RWPE1 (cell line): Measurements from ENCODE around the gene SYT4.
"Not testable (repeated sequence)": the region's sequence is repeated elsewhere in the genome, so short reads cannot be mapped to it uniquely, and the experiment has no call there.

ENCODE experiments used
- CTCF ChIA-PET: fragments of 350-600 bp; sonication (Branson Sonifier 250); formaldehyde crosslinking; extraction: SDS; loops from one replicate; lab custom pipeline; 2021; lab: Yijun Ruan, JAX
- POLR2A ChIA-PET: fragments of 400-600 bp; formaldehyde crosslinking; extraction: SDS; loops from one replicate; lab custom pipeline; 2020; ENCODE audit warnings: antibody characterized with exemption; ENCODE audit not compliant: low non-redundant PET; lab: Yijun Ruan, JAX
- DNase-seq: peaks from one replicate; pipeline ENCODE4 v3.0.0; 2012; ENCODE audit warnings: low spot score
- H3K27ac ChIP-seq: fragments of 450-650 bp; 2 replicates; pipeline ENCODE4 v1.5.1; 2017
- TF ChIP-seq, protein P1 (sequence below): fragments of 450-650 bp; conservative IDR thresholded peaks from 2 replicates; pipeline ENCODE4 v1.5.1; 2017; ENCODE audit warnings: low read depth, mild to moderate bottlenecking

The SYT4 gene

DNA sequence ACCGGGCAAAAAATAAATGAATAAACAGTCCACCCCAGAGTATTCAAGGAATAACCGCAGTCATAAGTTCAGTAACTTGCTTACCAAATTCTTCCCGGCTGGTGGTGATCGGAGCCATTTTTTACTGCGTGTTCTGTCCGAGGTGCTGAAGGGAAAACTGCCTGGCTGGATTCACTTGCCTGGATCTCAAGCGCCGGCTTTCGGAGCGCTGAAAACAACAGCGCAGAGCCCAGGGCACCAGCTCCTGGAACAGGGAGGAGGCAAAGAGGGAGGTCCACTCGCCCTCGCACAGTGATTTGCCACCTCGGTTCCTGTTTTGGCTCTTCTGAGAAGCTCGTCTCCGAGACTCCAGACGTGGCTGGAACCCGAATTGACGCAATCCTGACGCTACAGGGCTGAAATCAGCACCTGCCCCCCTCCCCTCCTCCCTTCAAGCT, at the start of gene SYT4:
Gene SYT4 (minus strand): TSS at position 327 of the 437 bp plus-strand sequence. CDS start 209 bp downstream, at position 118.
- ChIA-PET POLR2A (no interaction called here), CTCF (interaction anchor here (0.5 kb wide), 1 partner anchor 657 kb away, joined by 3 read pairs; no protein-coding TSS in a partner anchor)
- DNase-seq: peak; percentile 1
- TF ChIP-seq, protein P1, sequence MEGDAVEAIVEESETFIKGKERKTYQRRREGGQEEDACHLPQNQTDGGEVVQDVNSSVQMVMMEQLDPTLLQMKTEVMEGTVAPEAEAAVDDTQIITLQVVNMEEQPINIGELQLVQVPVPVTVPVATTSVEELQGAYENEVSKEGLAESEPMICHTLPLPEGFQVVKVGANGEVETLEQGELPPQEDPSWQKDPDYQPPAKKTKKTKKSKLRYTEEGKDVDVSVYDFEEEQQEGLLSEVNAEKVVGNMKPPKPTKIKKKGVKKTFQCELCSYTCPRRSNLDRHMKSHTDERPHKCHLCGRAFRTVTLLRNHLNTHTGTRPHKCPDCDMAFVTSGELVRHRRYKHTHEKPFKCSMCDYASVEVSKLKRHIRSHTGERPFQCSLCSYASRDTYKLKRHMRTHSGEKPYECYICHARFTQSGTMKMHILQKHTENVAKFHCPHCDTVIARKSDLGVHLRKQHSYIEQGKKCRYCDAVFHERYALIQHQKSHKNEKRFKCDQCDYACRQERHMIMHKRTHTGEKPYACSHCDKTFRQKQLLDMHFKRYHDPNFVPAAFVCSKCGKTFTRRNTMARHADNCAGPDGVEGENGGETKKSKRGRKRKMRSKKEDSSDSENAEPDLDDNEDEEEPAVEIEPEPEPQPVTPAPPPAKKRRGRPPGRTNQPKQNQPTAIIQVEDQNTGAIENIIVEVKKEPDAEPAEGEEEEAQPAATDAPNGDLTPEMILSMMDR: no peak
- H3K27ac ChIP-seq: no peak within 1 kb of the TSS

GRCh38 chr18:43322132-43322531, 44.8 kb upstream of the SYT4 start:
- TF ChIP-seq, protein P1: no peak
- ChIA-PET POLR2A (no interaction called here), CTCF (no interaction called here)
- DNase-seq: no peak
- no peak overlapping the region for H3K27ac ChIP-seq

- no peak overlapping the region for H3K27ac ChIP-seq
- TF ChIP-seq, protein P1: no peak
- DNase-seq: no peak
- ChIA-PET POLR2A (no interaction called here), CTCF (no interaction called here)
Measured at GRCh38 chr18:43314941-43315340, 37.7 kb upstream of the SYT4 start.

DNA sequence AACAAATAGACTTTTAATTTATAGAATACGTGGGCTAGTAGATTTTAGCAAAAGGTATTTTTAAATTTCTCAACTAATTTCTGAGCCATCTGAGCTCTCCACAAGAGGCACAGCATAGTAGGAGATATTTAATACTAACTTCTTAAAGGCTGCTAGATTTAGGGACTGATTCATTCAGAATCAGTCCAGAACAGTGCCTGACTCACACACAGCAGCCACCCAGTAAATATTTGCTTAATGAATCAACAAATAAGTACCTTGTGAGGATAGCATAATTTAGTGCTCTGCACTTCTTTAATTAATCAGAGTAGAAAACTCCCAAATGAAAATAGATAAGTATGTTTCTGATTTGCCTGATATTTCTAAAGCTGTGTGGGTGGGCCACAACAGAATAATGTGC, 35.6 kb upstream of the SYT4 start:
- DNase-seq: no peak
- H3K27ac ChIP-seq: no peak overlapping the region
- TF ChIP-seq, protein P1: no peak
- ChIA-PET POLR2A (no interaction called here), CTCF (no interaction called here)

- POLR2A ChIA-PET: no interaction called here
Measured at GRCh38 chr18:43310239-43310638, 32.9 kb upstream of the SYT4 start.

DNA sequence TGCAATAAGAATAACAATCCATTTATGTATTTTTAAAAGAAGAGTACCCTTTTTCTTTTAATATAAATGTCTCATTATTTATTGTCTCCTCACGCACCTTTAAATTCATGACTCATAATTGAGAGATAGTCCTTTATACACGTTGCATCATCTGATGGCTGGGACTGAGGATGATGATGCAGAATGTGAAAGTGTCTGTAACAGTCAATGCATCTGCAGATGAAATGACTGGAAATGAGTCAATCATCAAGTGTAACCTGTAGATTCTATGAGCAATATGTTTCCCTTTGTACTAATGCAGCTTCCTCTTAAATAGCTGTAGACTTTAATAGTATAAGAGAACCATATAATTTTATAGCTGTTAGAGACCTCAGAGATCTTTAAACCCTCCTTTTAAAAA, 26.1 kb upstream of the SYT4 start:
- CTCF ChIA-PET: no interaction called here
- TF ChIP-seq, protein P1: no peak

More at GRCh38 chr18:43310239-43310638, 32.9 kb upstream of the SYT4 start:
- TF ChIP-seq, protein P1: no peak
- DNase-seq: no peak
- CTCF ChIA-PET: no interaction called here
- no peak overlapping the region for H3K27ac ChIP-seq

GRCh38 chr18:43286187-43286586, 8.9 kb upstream of the SYT4 start:
- POLR2A ChIA-PET, H3K27ac ChIP-seq, CTCF ChIA-PET, DNase-seq: not testable (repeated sequence)

More for the DNA sequence above, 26.1 kb upstream of the SYT4 start:
- H3K27ac ChIP-seq: no peak overlapping the region
- POLR2A ChIA-PET: no interaction called here
- DNase-seq: no peak
